Transverse colon (tissue), 4 donors: ENCODE measurements around the gene SUN1. TPM values are rescaled to one million over a fixed set of nuclear protein-coding genes. Genes with fewer than 3 reads are reported as not detected.
"Not testable (repeated sequence)": the region's sequence is repeated elsewhere in the genome, so short reads cannot be mapped to it uniquely, and the experiment has no call there.

Experiments used
- DNase-seq: peaks from one replicate; pipeline ENCODE4 v3.0.0-alpha.2; 2019
- H3K27ac ChIP-seq, 4 donors: fragments of 200-600 bp; sonication (generic); 2 replicates each; pipeline ENCODE4 v1.5.1; 2016 to 2018; ENCODE audit warnings: inconsistent platforms in 4 of 4
- H3K27me3 ChIP-seq: fragments of 200-600 bp; sonication (generic); 2 replicates; pipeline ENCODE4 v1.5.1; 2017; ENCODE audit warnings: inconsistent platforms
- H3K36me3 ChIP-seq, 4 donors: fragments of 200-600 bp; sonication (generic); 2 replicates each; pipeline ENCODE4 v1.5.1; 2017 to 2019; ENCODE audit warnings: inconsistent platforms in 4 of 4
- H3K4me1 ChIP-seq, 4 donors: fragments of 200-600 bp; sonication (generic); 2 replicates each; pipeline ENCODE4 v1.5.1; 2017 to 2020; ENCODE audit warnings: inconsistent platforms in 4 of 4
- H3K4me3 ChIP-seq, 4 donors: fragments of 200-600 bp; sonication (generic); 1 replicate in 1 of 4; 2 replicates in 3 of 4; pipeline versions ENCODE4 v1.5.1 to v1.6.1; 2017 to 2019; ENCODE audit warnings: inconsistent platforms in 4 of 4
- H3K9me3 ChIP-seq, 2 donors: fragments of 200-600 bp; sonication (generic); 2 replicates each; pipeline ENCODE4 v1.5.1; 2017 to 2019; ENCODE audit warnings: inconsistent platforms in 2 of 2
- EP300 ChIP-seq: sonication (generic); formaldehyde crosslinking; IDR thresholded peaks from one replicate; pipeline ENCODE4 v1.6.1; 2017; ENCODE audit warnings: antibody characterized with exemption, low read depth
- POLR2A ChIP-seq: fragments of 450-650 bp; IDR thresholded peaks from one replicate; pipeline ENCODE4 v1.6.1; 2016; ENCODE audit warnings: antibody characterized with exemption, mild to moderate bottlenecking, moderate library complexity
- POLR2AphosphoS5 ChIP-seq, 3 donors: sonication (generic); formaldehyde crosslinking; IDR thresholded peaks; one replicate each; pipeline ENCODE4 v1.6.1; 2016; ENCODE audit warnings: antibody characterized with exemption in 3 of 3
- WGBS, 2 donors: methylation state at CpG; one replicate each; pipeline ENCODE4 v1.1.5; 2018; ENCODE audit warnings: low coverage in 1 of 2; 5-methylcytosine and 5-hydroxymethylcytosine counted together
- in situ Hi-C, 4 donors: fragments of 200-750 bp; cut with MboI; loops; one replicate each; pipeline versions ENCODE4 v1.15.0 to v1.15.1; 2017; ENCODE audit warnings: low sequenced_read_pairs in 3 of 4, low pct_ligation_motif_present in 1 of 4, low pct_unique_long_range_greater_than_20kb in 1 of 4
- intact Hi-C: fragments of 100-400 bp; cut with DNase I; formaldehyde crosslinking; loops from one replicate; pipeline ENCODE4 v1.15.1; 2023; ENCODE audit warnings: low total_unique reads
- total RNA-seq, 4 donors: library from RNA; depleted of rRNA; stranded (reverse); fragments of >200 nt; gene quantifications; one replicate each; pipeline ENCODE4 v1.1.0, GENCODE V29; 2016

The SUN1 gene
- total RNA-seq, 4 donors from 2014 or later = 92.7 to 569 (median 162) TPM

- intact Hi-C loops (no loop called here), in situ Hi-C loops (no loop called here)
- TF ChIP-seq POLR2AphosphoS5 (IDR thresholded peaks at IDR 0.05) = peak; percentile 74 to 84 (median 81)
- TF ChIP-seq EP300 = no peak
- peak; percentile 76 for TF ChIP-seq POLR2A
- H3K4me1 ChIP-seq = peaks cover 44 to 81% (median 70%) of the 10 kb centered on the region in 4 donors
- H3K9me3 ChIP-seq = no peaks in the 10 kb centered on the region
- H3K27me3 ChIP-seq = no peaks in the 10 kb centered on the region
- peak overlapping the region in 2 of 4 donors; percentile 25 to 35 for H3K4me3 ChIP-seq
- DNase-seq = peak; percentile 94
- H3K36me3 ChIP-seq = no peaks in the 10 kb centered on the region
- 20 to 26% methylated on average over 4 to 38 of the region's 40 CpGs for WGBS, 2 donors
- H3K27ac ChIP-seq = peak overlapping the region; percentile 86 to 96 (median 90)
Measured at GRCh38 chr7:923108-924041, 91.1 kb downstream of the SUN1 start.

DNA sequence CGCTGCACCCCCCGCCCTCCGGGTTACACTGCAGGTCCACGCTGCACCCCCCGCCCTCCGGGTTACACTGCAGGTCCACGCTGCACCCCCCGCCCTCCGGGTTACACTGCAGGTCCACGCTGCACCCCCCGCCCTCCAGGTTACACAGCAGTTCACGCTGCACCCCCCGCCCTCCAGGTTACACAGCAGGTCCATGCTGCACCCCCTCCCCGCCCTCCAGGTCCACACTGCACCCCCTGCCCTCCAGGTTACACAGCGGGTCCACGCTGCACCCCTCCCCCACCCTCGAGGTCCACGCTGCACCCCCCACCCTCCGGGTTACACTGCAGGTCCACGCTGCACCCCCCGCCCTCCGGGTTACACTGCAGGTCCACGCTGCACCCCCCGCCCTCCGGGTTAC is 91.8 kb downstream of the SUN1 start:
- H3K27me3 ChIP-seq, H3K4me3 ChIP-seq, H3K9me3 ChIP-seq, in situ Hi-C loops, intact Hi-C loops, H3K36me3 ChIP-seq: not testable (repeated sequence)
- peak; percentile 9 for DNase-seq
- peaks cover 44 to 86% (median 73%) of the 10 kb centered on the region in 4 donors for H3K4me1 ChIP-seq
- 35% methylated on average over 4 of the region's 25 CpGs; no CpG with 5 or more reads in 1 of the 2 donors for WGBS, 2 donors
- peak overlapping the region; percentile 86 to 96 (median 90) for H3K27ac ChIP-seq

Other genes with a start within 250 kb of the SUN1 start
- 10 to 100 TPM; 20.5 to 97.3 (median 34.6) TPM for gene DNAAF5, start 105.8 kb upstream of the SUN1 start, total RNA-seq
- 10 to 100 TPM; 15.7 to 53.9 (median 16.9) TPM for gene PRKAR1B, start 105.2 kb upstream of the SUN1 start, total RNA-seq
- 100 to 1,000 TPM in 2 of 4 donors, 10 to 100 TPM in 2; 49.4 to 116 (median 85.2) TPM for gene GET4, start 44.1 kb downstream of the SUN1 start, total RNA-seq
- 100 to 1,000 TPM in 3 of 4 donors, 10 to 100 TPM in 1; 84.9 to 360 (median 169) TPM for gene ADAP1, start 122.2 kb downstream of the SUN1 start, total RNA-seq
- 10 to 100 TPM in 3 of 4 donors, 1 to 10 TPM in 1; 8.6 to 30.2 (median 16.9) TPM for gene COX19, start 143.1 kb downstream of the SUN1 start, total RNA-seq
- gene CYP2W1, start 150.7 kb downstream of the SUN1 start, total RNA-seq = under 1 TPM in 2 of 4 donors, not detected in 2; 0.41 to 0.95 TPM
- 10 to 100 TPM in 1 of 4 donors, 1 to 10 TPM in 1, not detected in 2; 9.2 to 14.5 TPM for gene GPR146, start 212.1 kb downstream of the SUN1 start, total RNA-seq